SJSA1 (cell line): ENCODE measurements around the gene FRMD4A. TPM values are rescaled to one million over a fixed set of nuclear protein-coding genes. Genes with fewer than 3 reads are reported as not detected.
"Not testable (repeated sequence)": the region's sequence is repeated elsewhere in the genome, so short reads cannot be mapped to it uniquely, and the experiment has no call there.

Source experiments
- DNase-seq, 2 experiments: peaks; one replicate each; pipeline ENCODE4 v3.0.0-alpha.2; 2015 to 2020; ENCODE audit warnings: low spot score in 2 of 2, low read depth in 1 of 2
- H3K27ac ChIP-seq: fragments of 250-450 bp; sonication (Bioruptor Pico); 2 replicates; pipeline ENCODE4 v1.5.1; 2020; ENCODE audit warnings: mild to moderate bottlenecking, moderate library complexity
- H3K27me3 ChIP-seq: fragments of 250-450 bp; sonication (Bioruptor Pico); replicated peaks from 2 replicates; pipeline ENCODE4 v1.5.1; 2020; ENCODE audit warnings: mild to moderate bottlenecking, moderate library complexity
- H3K36me3 ChIP-seq: fragments of 250-450 bp; sonication (Bioruptor Pico); 2 replicates; pipeline ENCODE4 v1.5.1; 2020; ENCODE audit warnings: mild to moderate bottlenecking
- H3K4me1 ChIP-seq: fragments of 250-450 bp; sonication (Bioruptor Pico); replicated peaks from 2 replicates; pipeline ENCODE4 v1.6.1; 2021; ENCODE audit warnings: mild to moderate bottlenecking
- H3K4me3 ChIP-seq: fragments of 250-450 bp; sonication (Bioruptor Pico); 2 replicates; pipeline ENCODE4 v1.5.1; 2020; ENCODE audit warnings: mild to moderate bottlenecking
- H3K9me3 ChIP-seq: fragments of 250-450 bp; sonication (Bioruptor Pico); replicated peaks from 2 replicates; pipeline ENCODE4 v1.5.1; 2020; ENCODE audit warnings: mild to moderate bottlenecking
- total RNA-seq: library from RNA; depleted of rRNA; stranded (reverse); fragments of >200 nt; shearing (Covaris generic); gene quantifications from 2 replicates; pipeline ENCODE4 v1.2.3, GENCODE V29; 2014

The FRMD4A gene
- total RNA-seq, 1 experiment from 2014 or later: 6.2 TPM

DNA sequence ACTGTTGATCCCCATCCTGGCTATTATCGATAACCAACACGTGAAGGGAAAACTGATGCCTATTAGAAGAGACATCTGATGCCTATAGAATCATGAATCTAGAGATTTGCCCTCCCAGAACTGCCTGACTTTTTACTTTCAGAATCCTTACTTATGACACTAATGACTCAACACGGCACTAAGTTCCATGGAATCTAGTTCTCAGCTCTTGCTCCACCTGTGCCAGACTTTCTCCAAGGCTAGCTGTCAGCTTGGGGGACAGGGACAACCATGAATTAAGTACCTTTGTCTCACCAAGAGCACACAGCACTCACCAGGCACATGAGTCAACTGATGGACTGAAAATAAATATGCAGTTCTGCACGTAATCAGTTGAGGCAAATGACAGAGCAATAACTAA is 184.2 kb downstream of the FRMD4A start:
- Histone ChIP-seq H3K4me1 (peaks cover 11% of the 10 kb centered on the region), H3K27ac (peak overlapping the region; percentile 33; the same call in 1 of the 2 replicates), H3K9me3 (no peaks in the 10 kb centered on the region), H3K4me3 (no peak overlapping the region), H3K27me3 (no peaks in the 10 kb centered on the region; the same call in 1 of the 2 replicates), H3K36me3 (no peaks in the 10 kb centered on the region)
- no peak for DNase-seq

DNA sequence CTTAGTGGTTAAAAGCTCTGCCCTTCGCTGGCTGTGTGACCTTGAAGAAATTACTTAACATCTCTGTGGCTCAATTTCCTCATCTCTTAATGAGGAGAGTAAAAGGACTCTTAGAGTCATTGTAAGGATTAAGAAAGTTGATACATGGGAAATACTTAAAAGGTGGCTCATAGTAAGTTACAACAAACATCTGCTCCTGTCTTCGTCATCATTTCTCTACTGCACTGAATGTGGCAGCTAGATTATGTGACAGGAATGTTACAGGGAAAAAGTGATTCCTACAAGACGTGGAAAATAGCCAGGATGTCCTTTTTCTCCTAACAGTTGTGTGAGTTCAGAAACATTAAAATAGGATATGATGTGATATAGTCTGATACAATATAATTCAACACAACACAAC is 184.7 kb downstream of the FRMD4A start:
- no peaks in the 10 kb centered on the region; the same call in 1 of the 2 replicates for H3K27me3 ChIP-seq
- no peak overlapping the region for H3K4me3 ChIP-seq
- H3K36me3 ChIP-seq: no peaks in the 10 kb centered on the region
- H3K9me3 ChIP-seq: no peaks in the 10 kb centered on the region
- H3K4me1 ChIP-seq: peaks cover 11% of the 10 kb centered on the region
- DNase-seq: peak in 1 of 2 experiments; percentile 11
- peak overlapping the region; percentile 33; the same call in 1 of the 2 replicates for H3K27ac ChIP-seq

DNA sequence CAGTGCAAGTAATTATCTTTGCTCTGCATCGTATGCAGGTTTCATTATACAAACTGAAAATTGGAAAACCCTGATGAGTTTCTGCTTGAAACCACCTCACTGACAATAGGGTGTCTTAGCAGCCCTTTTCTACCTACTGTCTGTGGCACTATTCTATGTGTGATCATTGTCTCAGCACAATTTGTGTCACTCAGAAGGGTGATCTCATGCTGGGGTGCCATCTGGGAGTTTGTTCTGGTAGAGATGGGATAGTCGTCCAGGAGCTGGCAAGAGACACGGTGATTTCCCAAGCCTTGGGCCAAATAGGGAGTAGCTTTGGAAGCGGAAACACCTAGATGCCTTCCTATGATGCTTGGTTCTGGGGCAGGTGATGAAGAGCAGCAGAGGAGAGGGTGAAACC is 186.3 kb downstream of the FRMD4A start:
- H3K27me3 ChIP-seq: peaks cover 3% of the 10 kb centered on the region; the same call in 1 of the 2 replicates

DNA sequence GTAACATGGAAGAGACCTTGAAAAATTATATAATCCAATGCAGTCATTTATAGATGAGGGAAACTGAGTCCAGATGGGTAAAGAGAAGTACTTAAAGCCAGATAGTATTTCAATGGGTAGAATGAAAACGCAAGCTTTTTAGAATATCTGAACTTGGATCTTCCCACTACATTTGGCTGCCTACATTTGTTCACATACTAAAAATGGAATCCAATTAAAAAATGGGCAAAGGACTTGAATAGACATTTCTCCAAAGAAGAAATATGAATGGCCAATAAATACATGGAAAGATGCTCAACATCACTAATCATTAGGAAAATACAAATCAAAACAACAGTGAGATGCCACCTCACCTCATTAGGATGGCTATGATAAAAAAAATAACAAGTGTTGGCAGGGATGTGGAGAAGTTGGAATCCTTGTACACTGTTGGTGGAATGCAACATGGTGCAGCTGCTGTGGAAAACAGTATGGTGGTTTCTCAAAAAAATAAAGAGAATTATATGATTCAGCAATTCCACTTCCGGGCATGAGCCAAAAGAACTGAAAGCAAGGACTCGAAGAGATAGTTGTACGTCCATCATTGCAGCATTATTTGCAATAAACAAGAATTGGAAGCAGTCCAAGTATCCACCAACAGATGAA is 188.0 kb downstream of the FRMD4A start:
- DNase-seq: no peak
- H3K36me3 ChIP-seq: no peaks in the 10 kb centered on the region
- no peak overlapping the region for H3K4me3 ChIP-seq
- H3K27ac ChIP-seq: no peak overlapping the region
- peaks cover 11% of the 10 kb centered on the region for H3K4me1 ChIP-seq
- no peaks in the 10 kb centered on the region for H3K9me3 ChIP-seq
- peaks cover 3% of the 10 kb centered on the region; the same call in 1 of the 2 replicates for H3K27me3 ChIP-seq

More for the DNA sequence above, 186.3 kb downstream of the FRMD4A start:
- Histone ChIP-seq H3K4me3 (no peak overlapping the region), H3K9me3 (no peaks in the 10 kb centered on the region), H3K4me1 (peaks cover 11% of the 10 kb centered on the region), H3K36me3 (no peaks in the 10 kb centered on the region), H3K27ac (no peak overlapping the region)
- DNase-seq: no peak

DNA sequence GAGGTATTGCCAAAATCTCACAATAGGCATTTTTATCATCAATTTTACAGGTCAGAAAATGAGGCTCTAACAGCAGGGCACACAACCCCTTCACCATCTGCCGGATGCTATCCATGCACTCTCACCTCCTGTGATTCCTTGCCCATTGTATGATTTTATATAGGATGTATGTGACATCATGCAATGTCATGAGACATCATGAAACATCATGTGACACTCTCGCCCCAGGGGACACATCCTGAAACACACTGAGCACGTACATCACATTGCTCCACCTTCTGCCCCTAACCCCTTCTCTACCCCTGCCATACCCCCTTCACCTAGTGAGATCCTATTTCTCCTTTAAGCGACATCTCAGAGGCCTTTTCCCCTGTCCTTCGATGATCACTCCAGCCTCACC is 189.4 kb downstream of the FRMD4A start:
- peaks cover 3% of the 10 kb centered on the region; the same call in 1 of the 2 replicates for H3K27me3 ChIP-seq
- H3K4me1 ChIP-seq: peaks cover 5% of the 10 kb centered on the region
- H3K36me3 ChIP-seq: no peaks in the 10 kb centered on the region
- H3K27ac ChIP-seq: no peak overlapping the region
- no peak overlapping the region for H3K4me3 ChIP-seq
- no peaks in the 10 kb centered on the region for H3K9me3 ChIP-seq
- DNase-seq: no peak

DNA sequence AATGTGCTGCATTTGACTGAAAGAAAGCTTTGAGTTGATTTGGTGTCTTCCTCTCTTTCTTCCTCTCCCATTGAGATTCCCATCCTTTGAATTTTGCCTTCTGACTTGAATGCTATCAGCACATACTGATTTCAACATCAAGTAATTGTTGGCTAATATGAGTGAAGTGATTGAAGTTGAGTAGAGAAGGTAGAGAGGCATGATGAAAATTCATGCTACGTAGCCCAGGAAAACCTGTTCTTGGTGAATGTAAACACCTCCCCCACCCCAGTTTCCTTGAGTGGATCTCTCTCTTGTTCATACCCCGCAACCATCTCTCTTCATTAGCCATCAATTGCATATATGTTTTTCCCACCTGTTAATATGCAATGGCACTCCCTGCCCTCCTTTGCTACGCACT is 193.3 kb downstream of the FRMD4A start:
- no peaks in the 10 kb centered on the region for H3K9me3 ChIP-seq
- no peak for DNase-seq
- no peak overlapping the region for H3K27ac ChIP-seq
- H3K4me3 ChIP-seq: no peak overlapping the region
- no peaks in the 10 kb centered on the region for H3K36me3 ChIP-seq
- H3K4me1 ChIP-seq: no peaks in the 10 kb centered on the region
- H3K27me3 ChIP-seq: peaks cover 8% of the 10 kb centered on the region; the same call in 1 of the 2 replicates

DNA sequence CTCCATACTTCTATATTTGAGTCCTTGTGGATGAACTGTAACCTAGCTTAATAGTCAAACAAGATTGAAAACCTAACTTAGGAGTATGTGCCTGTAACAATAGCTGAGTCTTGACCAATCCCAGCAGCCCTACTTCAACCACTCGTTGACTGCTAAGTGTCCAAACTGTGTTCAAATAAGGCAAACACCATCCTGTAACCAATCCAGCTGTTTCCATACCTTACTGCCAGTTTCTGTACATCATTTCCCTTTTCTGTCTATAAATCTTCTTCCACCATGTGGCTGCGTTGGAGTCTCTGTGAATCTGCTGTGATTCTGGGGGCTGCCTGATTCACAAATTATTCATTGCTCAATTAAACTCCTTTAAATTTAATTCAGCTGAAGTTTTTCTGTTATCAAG is 195.5 kb downstream of the FRMD4A start:
- H3K27ac ChIP-seq, H3K36me3 ChIP-seq, H3K27me3 ChIP-seq, H3K9me3 ChIP-seq, H3K4me1 ChIP-seq, DNase-seq, H3K4me3 ChIP-seq: not testable (repeated sequence)

DNA sequence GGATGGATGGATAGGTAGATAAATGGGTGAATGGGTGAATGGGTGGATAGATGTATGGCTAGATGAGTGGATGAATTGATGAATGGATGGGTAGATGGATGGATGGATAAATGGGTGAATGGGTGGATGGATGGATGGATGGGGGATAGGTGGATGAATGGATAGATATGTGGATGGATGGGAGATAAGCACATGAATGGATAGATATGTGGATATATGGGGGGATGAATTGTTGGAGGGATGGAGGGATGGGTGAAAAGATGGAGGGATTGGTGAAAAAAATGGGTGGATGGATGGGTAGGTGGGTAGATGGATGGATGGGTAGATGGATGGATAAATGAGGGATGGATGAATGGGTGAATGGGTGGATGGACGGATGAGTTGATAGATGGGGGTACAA is 196.4 kb downstream of the FRMD4A start:
- Histone ChIP-seq H3K4me1 (peaks cover 6% of the 10 kb centered on the region; the same call in 1 of the 2 replicates), H3K36me3 (no peaks in the 10 kb centered on the region), H3K27me3 (peaks cover 5% of the 10 kb centered on the region; the same call in 1 of the 2 replicates), H3K27ac (no peak overlapping the region), H3K9me3 (no peaks in the 10 kb centered on the region), H3K4me3 (no peak overlapping the region)
- DNase-seq: no peak

DNA sequence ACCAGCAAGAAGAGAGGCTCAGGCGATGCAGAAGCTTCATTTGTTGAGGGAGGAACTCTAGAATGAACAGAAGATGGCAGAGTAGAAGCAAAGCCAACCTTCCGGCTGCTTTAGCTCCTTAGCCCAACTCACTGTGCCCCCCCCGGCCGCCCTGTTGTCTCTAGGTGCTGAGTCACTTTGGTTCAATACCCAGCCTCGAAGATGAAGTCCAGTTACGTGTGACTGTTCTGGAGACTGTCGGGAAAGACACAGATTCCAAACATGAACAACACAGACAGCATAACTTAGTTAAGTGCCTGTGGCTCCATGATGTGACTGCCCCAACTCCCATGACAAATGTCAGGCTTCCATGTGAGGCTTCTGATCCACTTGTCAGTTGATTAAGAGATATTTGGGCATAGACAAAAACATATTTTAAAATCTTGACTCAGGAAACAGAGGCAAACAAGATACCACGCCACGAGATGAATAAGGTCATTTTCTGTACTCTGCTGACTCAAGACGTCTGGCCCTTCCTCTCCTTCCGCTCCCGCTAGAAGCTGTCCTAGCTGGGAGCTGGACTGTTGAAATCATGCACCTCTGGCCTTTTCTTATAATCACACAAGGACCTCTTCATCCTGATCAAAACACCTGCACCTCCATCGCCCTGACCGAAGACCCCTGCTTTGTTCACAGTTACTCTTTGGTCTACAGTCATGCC is 199.3 kb downstream of the FRMD4A start:
- DNase-seq: peak in 1 of 2 experiments; percentile 4
- Histone ChIP-seq H3K36me3 (no peaks in the 10 kb centered on the region), H3K27me3 (peaks cover 5% of the 10 kb centered on the region; the same call in 1 of the 2 replicates), H3K27ac (no peak overlapping the region), H3K4me1 (peaks cover 8% of the 10 kb centered on the region), H3K4me3 (no peak overlapping the region), H3K9me3 (no peaks in the 10 kb centered on the region)

DNA sequence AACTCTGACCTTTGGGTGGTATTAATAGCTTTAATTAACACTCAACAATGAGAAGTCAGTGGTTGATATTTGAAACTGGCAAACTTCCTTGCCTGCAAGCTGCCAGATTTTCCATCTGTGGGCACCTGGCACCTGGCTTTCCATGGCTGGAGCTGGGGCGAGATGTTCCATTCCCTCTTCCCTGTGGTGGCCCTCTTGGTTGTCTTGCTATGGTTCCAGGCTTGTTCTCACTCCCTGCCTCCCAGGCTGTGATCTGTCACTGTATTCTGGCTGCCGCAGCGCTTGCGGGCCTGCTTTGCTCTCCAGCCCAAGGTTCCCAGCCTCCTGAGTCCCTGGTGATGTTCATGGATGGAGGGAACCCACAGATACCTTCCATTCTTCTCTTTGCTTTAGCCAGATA is 201.0 kb downstream of the FRMD4A start:
- DNase-seq: no peak
- Histone ChIP-seq H3K4me3 (no peak overlapping the region), H3K27me3 (no peaks in the 10 kb centered on the region), H3K9me3 (no peaks in the 10 kb centered on the region), H3K27ac (no peak overlapping the region), H3K4me1 (peaks cover 9% of the 10 kb centered on the region), H3K36me3 (no peaks in the 10 kb centered on the region)

DNA sequence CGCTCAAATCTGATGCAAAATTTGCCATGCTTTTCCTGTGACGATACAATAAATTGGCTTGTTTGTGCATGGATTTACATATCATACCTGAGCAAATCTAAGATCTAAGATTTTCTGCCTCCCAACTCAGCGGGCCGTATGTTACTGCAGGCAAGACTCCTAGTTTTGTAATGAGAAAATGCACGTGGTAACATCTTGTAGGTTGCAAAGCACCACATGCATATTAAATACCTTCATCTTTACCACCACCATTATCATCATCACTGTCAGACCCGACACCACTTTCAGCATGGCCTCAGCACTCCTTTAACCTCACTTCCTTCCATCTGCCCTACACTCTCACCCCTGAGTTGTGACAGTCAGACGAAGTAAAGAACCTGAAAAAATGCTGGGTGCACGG is 202.2 kb downstream of the FRMD4A start:
- H3K27ac ChIP-seq: no peak overlapping the region

DNA sequence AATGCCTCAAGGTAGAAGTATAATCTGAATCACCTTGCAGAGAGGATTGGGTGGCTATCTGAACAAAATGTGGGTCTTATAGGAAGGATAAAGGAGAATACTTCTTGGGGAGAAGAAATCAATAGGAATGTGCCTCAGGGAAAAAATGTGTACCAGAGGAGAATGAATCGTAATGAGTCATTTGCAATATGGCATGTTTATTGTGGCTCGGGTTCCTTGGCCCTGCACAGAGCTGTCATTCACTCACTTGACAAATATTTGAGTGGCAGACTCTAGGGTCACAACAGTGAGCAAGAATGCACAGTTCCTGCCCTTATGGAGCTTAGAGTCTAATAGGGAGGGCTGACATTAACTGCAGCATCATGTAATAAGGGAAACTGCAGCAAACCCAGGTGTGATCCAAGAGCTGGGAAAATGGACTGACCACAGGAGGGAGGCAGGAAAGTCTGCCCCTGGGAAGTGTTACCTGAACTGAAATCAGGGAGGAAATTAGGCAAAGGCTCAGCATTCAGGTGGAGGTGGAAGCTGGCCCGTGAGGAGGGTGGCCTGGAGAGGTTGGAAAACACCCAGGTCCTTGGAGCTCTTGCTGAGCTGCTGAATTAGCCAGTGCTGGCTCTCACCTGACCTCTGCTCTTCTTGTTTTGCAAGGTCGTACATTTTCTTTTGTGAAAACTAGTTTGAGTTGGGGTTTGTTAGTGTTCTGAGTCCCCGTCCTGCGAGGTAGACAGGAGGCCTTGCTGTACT is 203.9 kb downstream of the FRMD4A start:
- H3K36me3 ChIP-seq: no peaks in the 10 kb centered on the region
- peaks cover 9% of the 10 kb centered on the region for H3K4me1 ChIP-seq
- no peaks in the 10 kb centered on the region for H3K27me3 ChIP-seq
- no peaks in the 10 kb centered on the region for H3K9me3 ChIP-seq
- no peak overlapping the region for H3K4me3 ChIP-seq
- DNase-seq: peak in 1 of 2 experiments; percentile 12
- no peak overlapping the region for H3K27ac ChIP-seq

More for the DNA sequence above, 202.2 kb downstream of the FRMD4A start:
- Histone ChIP-seq H3K27me3 (no peaks in the 10 kb centered on the region), H3K9me3 (no peaks in the 10 kb centered on the region), H3K4me3 (no peak overlapping the region), H3K36me3 (no peaks in the 10 kb centered on the region), H3K4me1 (peaks cover 9% of the 10 kb centered on the region)
- no peak for DNase-seq

DNA sequence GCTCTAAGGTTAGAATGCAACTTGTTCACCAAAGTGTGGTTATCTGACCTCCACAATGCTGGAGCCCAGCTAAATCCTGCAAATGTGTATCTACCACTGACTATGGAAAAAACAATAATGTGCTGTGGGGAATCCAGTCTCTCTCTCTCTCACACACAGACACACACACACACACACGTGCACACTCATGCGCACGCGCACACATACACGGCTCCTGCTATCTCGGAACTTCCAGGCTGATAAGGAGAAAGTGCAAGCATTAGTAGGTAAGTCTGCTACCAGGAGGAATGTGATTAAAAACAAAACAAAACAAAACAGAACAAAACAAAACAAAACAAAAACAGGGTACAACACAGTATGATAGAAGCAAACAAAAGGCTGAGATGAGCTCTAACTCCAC is 205.2 kb downstream of the FRMD4A start:
- H3K27me3 ChIP-seq: no peaks in the 10 kb centered on the region
- no peak overlapping the region for H3K27ac ChIP-seq
- no peaks in the 10 kb centered on the region for H3K36me3 ChIP-seq
- DNase-seq: no peak
- no peaks in the 10 kb centered on the region for H3K9me3 ChIP-seq
- H3K4me1 ChIP-seq: peaks cover 3% of the 10 kb centered on the region; the same call in 1 of the 2 replicates
- no peak overlapping the region for H3K4me3 ChIP-seq

DNA sequence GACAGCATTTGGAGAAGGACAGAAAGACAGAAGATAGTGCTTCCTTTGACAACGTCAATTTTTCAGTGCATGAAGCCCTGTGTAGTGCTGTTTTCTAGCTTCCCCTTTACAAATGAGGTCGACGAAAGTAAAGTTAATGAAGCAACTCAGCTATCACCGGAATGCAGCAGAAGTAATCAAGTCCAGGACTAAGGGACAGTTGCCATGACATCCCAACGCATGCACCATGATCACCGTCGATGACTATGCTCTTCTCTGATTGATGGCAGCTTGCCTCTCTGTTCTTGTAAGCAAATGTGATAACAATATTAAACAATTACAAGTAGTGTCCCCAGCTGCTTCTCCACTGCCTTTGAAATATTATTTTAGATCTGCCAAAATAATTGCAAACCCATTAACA is 205.8 kb downstream of the FRMD4A start:
- Histone ChIP-seq H3K36me3 (no peaks in the 10 kb centered on the region), H3K27ac (no peak overlapping the region), H3K27me3 (no peaks in the 10 kb centered on the region), H3K9me3 (no peaks in the 10 kb centered on the region), H3K4me3 (no peak overlapping the region), H3K4me1 (peaks cover 3% of the 10 kb centered on the region; the same call in 1 of the 2 replicates)
- no peak for DNase-seq
